Adrenal gland (tissue), 12 donors: ENCODE data around the gene MCRS1. TPM values are rescaled to one million over a fixed set of nuclear protein-coding genes. Genes with fewer than 3 reads are reported as not detected.
"Not testable (repeated sequence)": the region's sequence is repeated elsewhere in the genome, so short reads cannot be mapped to it uniquely, and the experiment has no call there.

Source experiments
- DNase-seq, 7 donors: peaks; one replicate each; pipeline ENCODE4 v3.0.0-alpha.2; 2019 to 2020
- H3K27ac ChIP-seq, 5 donors: fragments of 200-600 bp; sonication (generic) in 4 of 5; 1 replicate in 3 of 5; 2 replicates in 2 of 5; pipeline versions ENCODE4 v1.5.1 to v1.8.0; 2016 to 2020; ENCODE audit warnings: mild to moderate bottlenecking in 1 of 5
- H3K27me3 ChIP-seq: fragments of 200-600 bp; 2 replicates; pipeline ENCODE4 v1.8.0; 2021
- H3K36me3 ChIP-seq, 2 donors: fragments of 200-600 bp; replicated peaks in 1 of 2; 1 replicate in 1 of 2; 2 replicates in 1 of 2; pipeline versions ENCODE4 v1.5.1 to v1.8.0; 2018 to 2022
- H3K4me1 ChIP-seq, 2 donors: fragments of 200-600 bp; replicated peaks in 1 of 2; 1 replicate in 1 of 2; 2 replicates in 1 of 2; pipeline versions ENCODE4 v1.5.1 to v1.8.0; 2018 to 2021
- H3K4me3 ChIP-seq, 4 donors: fragments of 200-600 bp; sonication (generic) in 3 of 4; one replicate each; pipeline ENCODE4 v1.5.1; 2016 to 2018
- H3K9me3 ChIP-seq, 3 donors: fragments of 200-600 bp; sonication (generic) in 1 of 3; replicated peaks in 1 of 3; 1 replicate in 2 of 3; 2 replicates in 1 of 3; pipeline versions ENCODE4 v1.5.1 to v1.8.0; 2016 to 2021
- CTCF ChIP-seq, 6 experiments: fragments of 450-650 bp in 4 of 6; fragments of 200-600 bp in 2 of 6; sonication (generic) in 1 of 6; IDR thresholded peaks; 1 replicate in 5 of 6; 2 replicates in 1 of 6; pipeline versions ENCODE4 v1.5.1 to v1.8.0; 2016 to 2021; ENCODE audit warnings: antibody characterized with exemption in 6 of 6, mild to moderate bottlenecking in 2 of 6, moderate library complexity in 1 of 6
- POLR2A ChIP-seq, 2 donors: fragments of 450-650 bp; IDR thresholded peaks; one replicate each; pipeline ENCODE4 v1.6.1; 2017; ENCODE audit warnings: antibody characterized with exemption in 2 of 2, mild to moderate bottlenecking in 2 of 2, moderate library complexity in 1 of 2
- WGBS, 4 donors: extraction: QIAGEN DNeasy Blood & Tissue Kit in 2 of 4; methylation state at CpG; one replicate each; pipeline versions ENCODE4 v1.1.5 to v1.1.7; 2013 to 2017; 5-methylcytosine and 5-hydroxymethylcytosine counted together
- intact Hi-C, 2 donors: fragments of 100-400 bp; cut with DNase I; formaldehyde crosslinking; loops; one replicate each; pipeline versions ENCODE4 v1.14.1 to v1.15.0; 2022 to 2023
- polyA plus RNA-seq, 3 donors: library from polyadenylated mRNA; stranded (reverse); fragments of 200-250 nt in 2 of 3; fragments of 350-450 nt in 1 of 3; fragmentation: Illumina TruSeq in 1 of 3; extraction: RNeasy Lipid Tissue Mini Kit (QIAGEN cat#74804) in 1 of 3; gene quantifications; one replicate each; pipeline ENCODE4 v1.2.3, GENCODE V29; 2013 to 2014
- total RNA-seq, 9 donors: library from RNA; depleted of rRNA in 4 of 9; stranded (reverse); fragments of >200 nt in 4 of 9; fragments of 120-200 nt in 1 of 9; fragmentation: NEBNext Ultra II Directional in 1 of 9; extraction: Animal tissue kit (Norgen Biotek cat#: 25700) in 1 of 9; gene quantifications; one replicate each; pipeline versions ENCODE4 v1.1.0 to v1.2.4, GENCODE V29; 2013 to 2023
- donor health status: healthy with polysubstance abuse.
- donor health status: Bipolar disorder and iron deficiency.
- donor health status: DM: yes; HTN: yes; CAD: no.
- donor health status: DM: no; HTN: no; CAD: no.
- donor health status: DM: no; HTN: no; CAD: no.
- donor health status: DM: yes; HTN: yes; CAD: no.

Gene MCRS1
- total and polyA plus RNA-seq, 12 donors = 28.3 to 98.1 (median 52.3) TPM

DNA sequence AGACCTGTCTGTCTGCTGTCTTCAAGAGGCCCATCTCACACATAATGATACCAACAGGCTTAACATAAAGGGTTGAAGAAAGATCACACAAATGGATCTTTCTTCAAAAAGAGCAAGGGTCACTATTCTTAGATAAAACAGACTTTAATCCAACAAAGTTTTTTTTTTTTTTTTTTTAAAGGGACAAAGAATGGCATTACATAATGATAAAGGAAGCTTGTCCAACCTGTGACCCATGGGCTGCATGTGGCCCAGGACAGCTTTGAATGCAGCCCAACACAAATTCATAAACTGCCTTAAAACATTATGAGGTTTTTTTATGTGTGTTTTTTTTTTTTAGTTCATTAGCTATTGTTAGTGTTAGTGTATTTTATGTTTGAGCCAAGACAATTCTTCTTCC, 44.3 kb upstream of the MCRS1 start:
- Histone ChIP-seq H3K27me3 (no peaks in the 10 kb centered on the region), H3K36me3 (no peaks in the 10 kb centered on the region), H3K4me3 (no peak overlapping the region), H3K9me3 (no peaks in the 10 kb centered on the region), H3K27ac (no peak overlapping the region), H3K4me1 (peaks cover 0 to 2% of the 10 kb centered on the region in 2 donors)
- TF ChIP-seq CTCF (IDR thresholded peaks at IDR 0.05) = no peak
- no peak for TF ChIP-seq POLR2A (IDR thresholded peaks at IDR 0.05)
- intact Hi-C loops = no loop called here
- no peak for DNase-seq

GRCh38 chr12:49610785-49611184, 42.8 kb upstream of the MCRS1 start:
- H3K4me1 ChIP-seq, H3K4me3 ChIP-seq, H3K27me3 ChIP-seq, intact Hi-C loops, H3K36me3 ChIP-seq, H3K9me3 ChIP-seq, DNase-seq, H3K27ac ChIP-seq: not testable (repeated sequence)
- 95 to 98% (median 97%) methylated on average over 4 of the region's 4 CpGs for WGBS, 4 donors

DNA sequence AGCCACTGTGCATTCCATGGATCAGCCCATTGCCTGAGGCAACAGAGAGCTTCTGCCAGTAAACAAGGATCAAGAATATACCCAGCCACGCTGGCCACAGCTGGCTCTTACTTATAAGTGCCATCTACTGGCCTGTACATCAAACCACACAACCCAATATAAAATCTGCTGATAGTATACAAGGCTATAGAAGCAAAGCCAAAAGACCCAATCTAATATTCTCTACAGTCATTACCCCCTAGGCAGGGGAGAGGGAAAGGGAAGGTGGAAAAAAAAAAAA, 41.9 kb upstream of the MCRS1 start:
- no peak for TF ChIP-seq CTCF (IDR thresholded peaks at IDR 0.05)
- no peak for TF ChIP-seq POLR2A (IDR thresholded peaks at IDR 0.05)
- Histone ChIP-seq H3K27me3 (no peaks in the 10 kb centered on the region), H3K4me3 (no peak overlapping the region), H3K4me1 (peaks cover 5 to 10% of the 10 kb centered on the region in 2 donors), H3K9me3 (no peaks in the 10 kb centered on the region), H3K27ac (no peak overlapping the region), H3K36me3 (no peaks in the 10 kb centered on the region)
- 80 to 100% (median 88%) methylated on average over 1 of the region's 1 CpG for WGBS, 4 donors
- intact Hi-C loops = no loop called here
- no peak for DNase-seq

DNA sequence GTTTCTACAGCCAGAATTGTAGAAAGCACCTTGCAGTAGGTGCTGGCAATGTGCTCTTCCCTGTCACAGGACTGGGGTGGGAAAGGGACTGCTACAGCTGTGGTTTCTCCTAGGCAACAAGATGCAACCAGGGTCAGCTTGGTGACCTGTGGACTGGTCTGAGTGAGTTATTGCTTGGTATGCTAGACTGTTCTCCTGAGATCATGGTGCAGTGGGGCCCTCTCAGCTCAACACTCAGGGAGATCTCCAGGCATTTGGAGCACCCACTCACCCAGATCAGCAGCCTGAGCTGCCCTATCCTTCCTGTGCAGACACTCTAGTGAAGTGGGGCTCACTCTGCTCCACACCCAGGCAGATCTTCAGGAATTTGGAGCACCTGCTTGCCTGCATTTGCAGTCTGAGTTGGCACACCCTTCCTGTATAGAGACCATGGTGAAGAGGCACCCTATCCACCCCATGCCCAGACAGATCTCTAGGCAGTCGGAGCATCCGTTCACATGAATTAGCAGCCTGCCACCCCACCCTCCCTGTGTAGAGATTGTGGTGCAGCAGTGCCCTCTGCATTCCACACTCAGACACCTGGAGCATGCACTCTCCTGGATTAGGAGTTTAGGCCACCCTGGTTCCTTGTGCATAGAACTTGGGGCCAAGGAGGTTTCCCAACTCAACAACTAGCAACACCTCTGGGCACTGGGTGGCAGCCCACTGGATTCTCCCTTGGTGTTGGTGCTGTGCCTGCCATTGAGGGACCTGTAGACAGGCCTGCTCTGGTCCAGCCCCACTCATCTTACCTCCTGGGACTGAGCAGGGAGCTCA, 41.3 kb upstream of the MCRS1 start:
- Histone ChIP-seq H3K27ac (no peak overlapping the region), H3K27me3 (no peaks in the 10 kb centered on the region), H3K9me3 (no peaks in the 10 kb centered on the region), H3K36me3 (no peaks in the 10 kb centered on the region), H3K4me3 (no peak overlapping the region), H3K4me1 (peaks cover 5 to 10% of the 10 kb centered on the region in 2 donors)
- peak in 1 of 7 donors; percentile 34 for DNase-seq
- TF ChIP-seq CTCF (IDR thresholded peaks at IDR 0.05) = no peak
- TF ChIP-seq POLR2A (IDR thresholded peaks at IDR 0.05) = no peak
- 90 to 100% (median 99%) methylated on average over 2 of the region's 2 CpGs for WGBS, 4 donors
- intact Hi-C loops = no loop called here

- DNase-seq, H3K9me3 ChIP-seq, H3K27me3 ChIP-seq, H3K27ac ChIP-seq, intact Hi-C loops, H3K4me3 ChIP-seq, H3K36me3 ChIP-seq, H3K4me1 ChIP-seq: not testable (repeated sequence)
- WGBS, 4 donors = 95 to 97% (median 96%) methylated on average over 4 of the region's 4 CpGs
These were observed 37.6 kb upstream of the MCRS1 start, which contains the start of gene FAM186B for GRCh38 chr12:49605539-49605938. FAM186B (minus strand) TSS chr12:49605639; CDS start chr12:49605477, 162 bp downstream.
